Neural crest cell (in vitro differentiated cells): ENCODE data around the gene CD300A. TPM values are rescaled to one million over a fixed set of nuclear protein-coding genes. Genes with fewer than 3 reads are reported as not detected.
A peak's percentile ranks its signal among the peaks of the same experiment; 100 is the strongest.
"Not testable (repeated sequence)": the region's sequence is repeated elsewhere in the genome, so short reads cannot be mapped to it uniquely, and the experiment has no call there.

Experiments used
- DNase-seq: peaks from one replicate; pipeline ENCODE4 v3.0.0; 2021; ENCODE audit warnings: low read depth, mixed read lengths, low spot score
- H3K27ac Mint-ChIP-seq: one replicate; pipeline ENCODE4 v1.8.0; 2021; ENCODE audit warnings: mild to moderate bottlenecking, mixed read lengths; ENCODE audit not compliant: unreplicated experiment
- H3K27me3 Mint-ChIP-seq: 2 replicates; pipeline ENCODE4 v1.8.0; 2021; ENCODE audit warnings: low read depth, mild to moderate bottlenecking, mixed read lengths
- H3K36me3 Mint-ChIP-seq: 2 replicates; pipeline ENCODE4 v1.8.0; 2021; ENCODE audit warnings: low read depth, mild to moderate bottlenecking, mixed read lengths
- H3K4me1 Mint-ChIP-seq: 2 replicates; pipeline ENCODE4 v1.8.0; 2021; ENCODE audit warnings: mixed read lengths
- H3K4me3 Mint-ChIP-seq: one replicate; pipeline ENCODE4 v1.8.0; 2021; ENCODE audit warnings: mild to moderate bottlenecking, mixed read lengths
- H3K9me3 Mint-ChIP-seq: 2 replicates; pipeline ENCODE4 v1.8.0; 2021; ENCODE audit warnings: mixed read lengths
- CTCF ChIP-seq: fragments of 200-600 bp; sonication (generic); conservative IDR thresholded peaks from 2 replicates; pipeline ENCODE4 v1.5.0; 2021; ENCODE audit warnings: antibody characterized with exemption, mild to moderate bottlenecking
- total RNA-seq: library from RNA; stranded (reverse); gene quantifications from 2 replicates; pipeline ENCODE4 v1.2.1, GENCODE V29; 2021

The CD300A gene
- total RNA-seq, 1 donor from 2014 or later: not detected

- peak; percentile 25 for DNase-seq
- peak overlapping the region; percentile 54 for H3K4me3 Mint-ChIP-seq
- peaks cover 9% of the 10 kb centered on the region for H3K4me1 Mint-ChIP-seq
- H3K36me3 Mint-ChIP-seq: peaks cover 12% of the 10 kb centered on the region
- peaks cover 20% of the 10 kb centered on the region for H3K9me3 Mint-ChIP-seq
- peak overlapping the region; percentile 83 for H3K27ac Mint-ChIP-seq
- peaks cover 66% of the 10 kb centered on the region for H3K27me3 Mint-ChIP-seq
- TF ChIP-seq CTCF: no peak
These were observed 47.7 kb downstream of the CD300A start for GRCh38 chr17:74513987-74514631.

- Mint-ChIP-seq H3K36me3 (peaks cover 12% of the 10 kb centered on the region), H3K9me3 (peaks cover 20% of the 10 kb centered on the region), H3K27ac (peak overlapping the region; percentile 83), H3K27me3 (peaks cover 65% of the 10 kb centered on the region), H3K4me1 (peaks cover 9% of the 10 kb centered on the region), H3K4me3 (peak overlapping the region; percentile 54)
- no peak for TF ChIP-seq CTCF
- DNase-seq: no peak
These were observed 48.3 kb downstream of the CD300A start for GRCh38 chr17:74514632-74515334.

GRCh38 chr17:74515941-74516340 is 49.5 kb downstream of the CD300A start:
- H3K27ac Mint-ChIP-seq: no peak overlapping the region
- TF ChIP-seq CTCF: no peak
- peaks cover 20% of the 10 kb centered on the region for H3K9me3 Mint-ChIP-seq
- peaks cover 9% of the 10 kb centered on the region for H3K4me1 Mint-ChIP-seq
- H3K36me3 Mint-ChIP-seq: peaks cover 12% of the 10 kb centered on the region
- no peak for DNase-seq
- H3K4me3 Mint-ChIP-seq: no peak overlapping the region
- peaks cover 63% of the 10 kb centered on the region for H3K27me3 Mint-ChIP-seq

GRCh38 chr17:74516561-74517328 is 50.3 kb downstream of the CD300A start:
- H3K4me1 Mint-ChIP-seq: peaks cover 9% of the 10 kb centered on the region
- peaks cover 58% of the 10 kb centered on the region for H3K27me3 Mint-ChIP-seq
- no peak for DNase-seq
- H3K36me3 Mint-ChIP-seq: peaks cover 12% of the 10 kb centered on the region
- peaks cover 20% of the 10 kb centered on the region for H3K9me3 Mint-ChIP-seq
- no peak overlapping the region for H3K27ac Mint-ChIP-seq
- TF ChIP-seq CTCF: no peak
- H3K4me3 Mint-ChIP-seq: no peak overlapping the region

GRCh38 chr17:74518413-74518981 is 52.1 kb downstream of the CD300A start:
- H3K4me1 Mint-ChIP-seq, DNase-seq, H3K27ac Mint-ChIP-seq, H3K4me3 Mint-ChIP-seq: not testable (repeated sequence)
- Mint-ChIP-seq H3K36me3 (peaks cover 12% of the 10 kb centered on the region), H3K9me3 (peaks cover 20% of the 10 kb centered on the region), H3K27me3 (peaks cover 52% of the 10 kb centered on the region)
